Loucy (cell line): ENCODE measurements around the gene CCDC137.

Experiments
- H2AFZ ChIP-seq: fragments of 200-600 bp; sonication (generic); 2 replicates; pipeline ENCODE4 v1.6.0; 2016; ENCODE audit warnings: antibody characterized with exemption, mild to moderate bottlenecking, low read length, moderate library complexity
- H3F3A ChIP-seq: fragments of 200-600 bp; 2 replicates; pipeline ENCODE4 v1.6.0; 2016; ENCODE audit warnings: antibody characterized with exemption, low read depth, mild to moderate bottlenecking
- H3K27me3 ChIP-seq: fragments of 200-600 bp; sonication (generic); 2 replicates; pipeline ENCODE4 v1.6.1; 2014; ENCODE audit warnings: low read length, mild to moderate bottlenecking; ENCODE audit not compliant: insufficient read depth, poor library complexity, severe bottlenecking
- H3K36me3 ChIP-seq: fragments of 200-600 bp; sonication (generic); 2 replicates; pipeline ENCODE4 v1.6.1; 2016; ENCODE audit warnings: low read length; ENCODE audit not compliant: insufficient read depth
- H3K4me1 ChIP-seq: fragments of 200-600 bp; sonication (generic); 2 replicates; pipeline ENCODE4 v1.5.1; 2014; ENCODE audit warnings: low read length, mild to moderate bottlenecking; ENCODE audit not compliant: insufficient read depth, poor library complexity, severe bottlenecking
- H3K4me2 ChIP-seq: fragments of 200-600 bp; sonication (generic); 2 replicates; pipeline ENCODE4 v1.6.0; 2014; ENCODE audit warnings: antibody characterized with exemption, low read length, low read depth, mild to moderate bottlenecking; ENCODE audit not compliant: poor library complexity, severe bottlenecking
- H3K4me3 ChIP-seq: fragments of 200-600 bp; sonication (generic); 2 replicates; pipeline ENCODE4 v1.5.1; 2014; ENCODE audit warnings: low read length, mild to moderate bottlenecking, mixed read lengths; ENCODE audit not compliant: poor library complexity, severe bottlenecking
- H3K79me2 ChIP-seq: fragments of 200-600 bp; sonication (generic); 2 replicates; pipeline ENCODE4 v1.6.1; 2014; ENCODE audit warnings: low read length; ENCODE audit not compliant: insufficient read depth
- H3K9ac ChIP-seq: fragments of 200-600 bp; sonication (generic); 2 replicates; pipeline ENCODE4 v1.6.0; 2014; ENCODE audit warnings: mild to moderate bottlenecking, low read depth, low read length, moderate library complexity; ENCODE audit not compliant: poor library complexity, severe bottlenecking
- H3K9me2 ChIP-seq: fragments of 200-600 bp; sonication (generic); replicated peaks from 2 replicates; pipeline ENCODE4 v1.6.1; 2016; ENCODE audit warnings: low read depth, low read length, mixed read lengths
- H3K9me3 ChIP-seq: fragments of 200-600 bp; sonication (generic); 2 replicates; pipeline ENCODE4 v1.6.1; 2014; ENCODE audit warnings: mild to moderate bottlenecking, antibody characterized with exemption, low read length, low read depth; ENCODE audit not compliant: insufficient read depth
- H4K20me1 ChIP-seq: fragments of 200-600 bp; sonication (generic); 2 replicates; pipeline ENCODE4 v1.6.0; 2014; ENCODE audit warnings: antibody characterized with exemption, low read length, mild to moderate bottlenecking; ENCODE audit not compliant: insufficient read depth, poor library complexity, severe bottlenecking
- EZH2phosphoT487 ChIP-seq: fragments of 200-600 bp; IDR thresholded peaks from 2 replicates; pipeline ENCODE4 v1.6.1; 2018; ENCODE audit warnings: antibody characterized with exemption, mild to moderate bottlenecking, moderate library complexity, borderline replicate concordance
- TF ChIP-seq, protein P1 (sequence below): fragments of 200-600 bp; sonication (generic); conservative IDR thresholded peaks from 2 replicates; pipeline ENCODE4 v1.5.1; 2014; ENCODE audit warnings: mild to moderate bottlenecking, antibody characterized with exemption, low read length

Gene CCDC137

DNA sequence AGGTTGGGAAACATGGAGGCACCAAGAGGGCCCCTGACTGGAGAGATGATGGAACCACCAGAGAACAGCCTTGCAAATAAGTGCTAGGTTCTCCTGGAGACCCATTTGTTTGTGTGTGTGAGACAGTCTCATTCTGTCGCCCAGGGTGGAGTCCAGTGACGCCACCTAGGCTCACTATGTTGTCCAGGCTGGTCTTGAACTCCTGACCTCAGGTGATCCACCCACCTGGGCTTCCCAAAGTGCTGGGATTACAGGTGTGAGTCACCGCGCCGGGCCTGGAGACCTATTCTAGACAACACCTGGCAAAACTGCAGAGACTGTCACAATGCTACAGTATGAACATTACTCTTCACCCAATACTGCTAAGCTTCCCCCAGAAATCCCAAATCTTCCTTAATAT is 31.1 kb upstream of the CCDC137 start:
- Histone ChIP-seq H3K4me3 (peak overlapping the region; percentile 93), H3K79me2 (peaks cover 57% of the 10 kb centered on the region), H3K27me3 (no peaks in the 10 kb centered on the region), H4K20me1 (peaks cover 26% of the 10 kb centered on the region), H3K36me3 (no peaks in the 10 kb centered on the region), H3K9me2 (no peaks in the 10 kb centered on the region), H2AFZ (no peak overlapping the region), H3F3A (no peaks in the 10 kb centered on the region), H3K4me1 (peaks cover 11% of the 10 kb centered on the region), H3K9ac (peak overlapping the region; percentile 99), H3K4me2 (peak overlapping the region; percentile 76), H3K9me3 (no peaks in the 10 kb centered on the region)
- no peak for TF ChIP-seq EZH2phosphoT487
- TF ChIP-seq, protein P1, sequence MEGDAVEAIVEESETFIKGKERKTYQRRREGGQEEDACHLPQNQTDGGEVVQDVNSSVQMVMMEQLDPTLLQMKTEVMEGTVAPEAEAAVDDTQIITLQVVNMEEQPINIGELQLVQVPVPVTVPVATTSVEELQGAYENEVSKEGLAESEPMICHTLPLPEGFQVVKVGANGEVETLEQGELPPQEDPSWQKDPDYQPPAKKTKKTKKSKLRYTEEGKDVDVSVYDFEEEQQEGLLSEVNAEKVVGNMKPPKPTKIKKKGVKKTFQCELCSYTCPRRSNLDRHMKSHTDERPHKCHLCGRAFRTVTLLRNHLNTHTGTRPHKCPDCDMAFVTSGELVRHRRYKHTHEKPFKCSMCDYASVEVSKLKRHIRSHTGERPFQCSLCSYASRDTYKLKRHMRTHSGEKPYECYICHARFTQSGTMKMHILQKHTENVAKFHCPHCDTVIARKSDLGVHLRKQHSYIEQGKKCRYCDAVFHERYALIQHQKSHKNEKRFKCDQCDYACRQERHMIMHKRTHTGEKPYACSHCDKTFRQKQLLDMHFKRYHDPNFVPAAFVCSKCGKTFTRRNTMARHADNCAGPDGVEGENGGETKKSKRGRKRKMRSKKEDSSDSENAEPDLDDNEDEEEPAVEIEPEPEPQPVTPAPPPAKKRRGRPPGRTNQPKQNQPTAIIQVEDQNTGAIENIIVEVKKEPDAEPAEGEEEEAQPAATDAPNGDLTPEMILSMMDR, result no peak

DNA sequence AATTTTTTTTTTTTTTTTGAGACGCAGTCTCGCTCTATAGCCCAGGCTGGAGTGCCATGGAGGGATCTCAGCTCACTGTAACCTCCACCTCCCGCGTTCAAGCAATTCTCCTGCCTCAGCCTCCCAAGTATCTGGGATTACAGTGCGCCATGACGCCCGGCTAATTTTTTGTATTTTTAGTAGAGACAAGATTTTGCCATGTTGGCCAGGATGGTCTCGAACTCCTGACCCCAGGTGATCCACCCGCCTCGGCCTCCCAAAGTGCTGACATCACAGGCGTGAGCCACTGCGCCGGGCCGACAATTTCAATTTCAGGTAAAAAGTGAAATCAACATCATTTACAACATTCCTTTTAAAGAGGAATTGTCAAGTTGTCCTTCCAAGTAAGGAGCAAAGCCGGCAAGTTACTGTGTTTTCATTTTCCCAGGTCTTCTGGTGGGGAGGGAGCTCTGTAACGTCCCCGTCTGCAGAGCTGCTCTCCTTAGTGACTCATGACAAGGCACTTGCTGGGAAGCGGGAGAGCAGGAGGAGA is 30.5 kb upstream of the CCDC137 start:
- H2AFZ ChIP-seq, result no peak overlapping the region
- peak overlapping the region; percentile 99 for H3K9ac ChIP-seq
- peaks cover 11% of the 10 kb centered on the region for H3K4me1 ChIP-seq
- no peaks in the 10 kb centered on the region for H3K9me2 ChIP-seq
- TF ChIP-seq, protein P1, result no peak
- no peak for TF ChIP-seq EZH2phosphoT487
- peak overlapping the region; percentile 93 for H3K4me3 ChIP-seq
- H3K79me2 ChIP-seq, result peaks cover 55% of the 10 kb centered on the region
- H3K9me3 ChIP-seq, result no peaks in the 10 kb centered on the region
- H3F3A ChIP-seq, result no peaks in the 10 kb centered on the region
- no peaks in the 10 kb centered on the region for H3K36me3 ChIP-seq
- peaks cover 26% of the 10 kb centered on the region for H4K20me1 ChIP-seq
- H3K27me3 ChIP-seq, result no peaks in the 10 kb centered on the region
- H3K4me2 ChIP-seq, result peak overlapping the region; percentile 76

DNA sequence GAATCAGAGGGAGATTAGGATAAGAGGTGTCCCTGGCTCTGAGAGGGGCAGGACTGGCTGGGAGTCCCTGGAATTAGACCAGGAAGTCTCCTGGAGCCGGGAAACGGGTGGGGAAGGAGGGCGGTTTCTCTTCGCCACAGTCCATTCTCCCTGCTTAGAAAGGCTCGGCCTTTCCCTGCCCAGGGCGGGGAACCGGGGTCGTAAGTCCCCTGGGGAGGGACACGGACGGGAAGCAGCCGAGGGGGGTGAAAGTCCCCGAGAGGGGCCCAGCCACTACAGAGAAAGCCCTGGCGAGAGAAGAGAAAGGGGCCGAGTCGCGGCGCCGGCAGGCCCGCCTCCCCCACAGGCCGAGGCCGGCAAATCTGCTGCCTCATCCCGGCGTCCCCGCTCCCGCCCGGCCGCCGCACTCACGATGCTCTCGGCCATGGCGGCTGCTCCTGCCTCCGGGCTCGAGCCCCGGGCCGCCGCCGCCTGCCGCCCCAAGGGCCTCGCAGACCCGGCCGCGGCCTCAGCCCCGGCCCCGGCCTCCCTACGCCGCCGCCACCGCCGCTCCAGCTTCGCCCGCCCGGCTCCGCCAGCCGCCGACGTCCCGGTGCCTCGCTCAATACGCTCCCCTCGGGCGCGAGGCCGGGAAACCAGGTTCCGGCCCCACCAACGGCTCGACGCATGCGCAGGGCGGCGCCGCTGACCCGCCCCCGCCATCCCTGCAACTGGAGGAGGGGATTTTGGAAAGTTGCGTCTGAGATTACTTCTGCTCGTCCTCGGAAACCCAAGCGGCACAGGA is 29.8 kb upstream of the CCDC137 start, which contains the start of the genes NPLOC4 and TSPAN10:
Gene NPLOC4, minus strand, starts transcription at position 608 of the 784 bp plus-strand sequence. Its CDS starts 182 bp downstream, at position 426.
Gene TSPAN10, plus strand, starts transcription at position 692 of the 784 bp plus-strand sequence. CDS start 5,217 bp downstream, outside the sequence.
- Histone ChIP-seq H2AFZ (peak within 1 kb of the TSS; percentile 91), H3K4me2 (peak within 1 kb of the TSS; percentile 76), H3F3A (no peaks in the 10 kb centered on the region), H3K9me2 (no peaks in the 10 kb centered on the region), H3K79me2 (peaks cover 50% of the 10 kb centered on the region), H4K20me1 (peaks cover 26% of the 10 kb centered on the region), H3K4me3 (peak within 1 kb of the TSS; percentile 93), H3K36me3 (no peaks in the 10 kb centered on the region), H3K9ac (peak within 1 kb of the TSS; percentile 99), H3K27me3 (no peaks in the 10 kb centered on the region), H3K9me3 (no peaks in the 10 kb centered on the region), H3K4me1 (peaks cover 11% of the 10 kb centered on the region)
- TF ChIP-seq EZH2phosphoT487, result no peak
- TF ChIP-seq, protein P1, result no peak
